HG03066 (cell line): ENCODE results near the gene PDE6A.
"Not testable (repeated sequence)": the region's sequence is repeated elsewhere in the genome, so short reads cannot be mapped to it uniquely, and the experiment has no call there.

Source experiments
- ATAC-seq: cut with Tn5 transposase; IDR thresholded peaks from one replicate; pipeline ENCODE4 v1.9.1; 2021; ENCODE audit warnings: low read depth; ENCODE audit not compliant: unreplicated experiment

PDE6A gene

DNA sequence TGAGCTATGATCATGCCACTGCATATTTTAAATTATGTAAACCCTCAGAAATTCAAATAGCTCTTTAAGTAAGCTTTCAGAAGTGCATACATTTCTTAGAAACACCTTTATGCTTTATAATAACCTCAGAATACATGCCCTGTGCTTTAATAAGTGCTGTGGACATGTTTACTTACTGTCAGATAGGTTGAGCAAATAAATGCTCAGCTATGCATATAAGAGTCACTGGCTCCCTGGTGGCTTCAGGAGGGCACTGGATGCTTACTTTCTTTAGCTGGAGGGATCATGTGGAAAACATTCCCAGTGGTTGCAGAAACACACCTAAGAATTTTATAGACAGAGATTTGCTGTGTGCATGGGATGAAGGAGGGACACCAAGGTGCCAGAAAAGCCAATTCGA is 74.4 kb downstream of the PDE6A start:
- ATAC-seq, result no peak

DNA sequence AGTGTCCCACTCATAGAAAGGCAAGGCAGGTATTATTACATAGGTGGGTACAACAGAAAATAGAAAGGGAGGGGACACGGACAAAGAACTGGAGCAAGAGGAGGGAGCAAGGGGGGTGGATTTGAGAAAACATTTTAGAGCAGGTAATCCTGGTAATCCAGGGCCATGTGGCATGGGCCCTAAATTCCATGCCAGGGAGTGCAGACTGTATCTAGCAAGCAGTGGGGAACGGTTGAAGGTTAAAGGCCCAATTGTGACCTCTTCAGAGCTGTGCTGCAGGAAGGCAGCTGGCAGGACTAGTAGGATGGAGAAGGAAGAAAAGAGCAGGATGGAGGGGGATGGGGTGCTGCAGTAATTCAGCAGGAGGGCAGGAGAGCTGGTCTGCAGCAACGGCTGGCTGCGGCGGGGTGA is 75.2 kb downstream of the PDE6A start:
- no peak for ATAC-seq

- ATAC-seq, result no peak
Measured at GRCh38 chr5:149865746-149866145, 78.8 kb downstream of the PDE6A start.

GRCh38 chr5:149863830-149864229 is 80.8 kb downstream of the PDE6A start:
- ATAC-seq, result no peak

DNA sequence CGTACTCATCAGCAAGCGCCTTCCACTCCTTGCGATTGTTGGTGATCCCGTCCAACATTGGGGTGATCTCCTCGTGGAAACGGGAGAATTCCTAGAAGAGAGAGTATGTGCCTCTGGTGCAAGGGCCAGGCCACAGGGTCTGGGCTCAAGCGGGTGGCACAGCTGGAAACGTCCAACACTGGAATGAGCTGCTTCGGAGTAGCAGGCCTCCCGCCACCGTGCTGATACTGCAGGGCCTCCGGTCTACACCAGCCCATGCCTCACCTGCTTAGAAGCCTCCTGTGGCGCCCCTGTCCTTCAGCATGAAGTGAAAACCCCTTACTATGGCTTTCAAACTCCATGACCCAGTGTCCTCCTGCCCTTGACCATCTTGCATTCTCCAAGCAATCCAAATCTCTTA is 81.4 kb downstream of the PDE6A start:
- ATAC-seq, result no peak

GRCh38 chr5:149860801-149861322 is 83.7 kb downstream of the PDE6A start:
- peak; percentile 74 for ATAC-seq

DNA sequence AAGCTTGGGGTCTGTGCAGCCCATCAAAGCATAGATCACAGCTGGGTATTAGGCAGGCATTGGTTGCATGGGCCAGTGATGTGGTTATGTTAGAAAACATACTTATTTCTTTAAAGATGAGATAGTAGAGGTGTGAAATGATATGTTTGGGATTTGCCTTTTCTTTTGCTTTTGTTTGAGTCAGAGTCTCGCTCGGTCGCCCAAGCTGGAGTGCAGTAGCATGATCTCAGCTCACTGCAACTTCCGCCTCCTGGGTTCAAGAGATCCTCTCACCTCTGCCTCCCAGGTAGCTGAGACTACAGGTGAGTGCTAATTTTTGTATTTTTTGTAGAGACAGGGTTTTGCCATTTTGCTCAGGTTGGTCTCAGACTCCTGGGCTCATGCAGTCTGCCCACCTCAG is 84.8 kb downstream of the PDE6A start:
- no peak for ATAC-seq

DNA sequence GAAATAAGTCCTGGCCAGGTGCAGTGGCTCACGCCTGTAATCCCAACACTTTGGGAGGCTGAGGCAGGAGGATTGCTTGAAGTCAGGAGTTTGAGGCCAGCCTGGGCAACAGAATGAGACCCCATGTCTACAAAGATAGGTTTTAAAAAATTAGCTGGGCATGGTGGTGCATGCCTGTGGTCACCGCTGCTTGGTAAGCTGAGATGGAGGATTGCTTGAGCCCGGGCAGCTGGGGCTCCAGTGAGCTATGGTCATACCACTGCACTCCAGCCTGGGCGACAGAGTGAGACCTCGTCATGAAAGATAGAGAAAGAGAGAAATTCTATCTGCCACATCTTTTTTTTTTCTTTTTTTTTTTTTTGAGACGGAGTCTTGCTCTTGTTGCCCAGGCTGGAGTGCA is 86.1 kb downstream of the PDE6A start:
- not testable (repeated sequence) for ATAC-seq

- ATAC-seq, result no peak
Measured at GRCh38 chr5:149857499-149857898, 87.1 kb downstream of the PDE6A start.

- no peak for ATAC-seq
Measured at GRCh38 chr5:149855366-149855765, 89.2 kb downstream of the PDE6A start.

GRCh38 chr5:149854866-149855265 is 89.7 kb downstream of the PDE6A start:
- no peak for ATAC-seq

DNA sequence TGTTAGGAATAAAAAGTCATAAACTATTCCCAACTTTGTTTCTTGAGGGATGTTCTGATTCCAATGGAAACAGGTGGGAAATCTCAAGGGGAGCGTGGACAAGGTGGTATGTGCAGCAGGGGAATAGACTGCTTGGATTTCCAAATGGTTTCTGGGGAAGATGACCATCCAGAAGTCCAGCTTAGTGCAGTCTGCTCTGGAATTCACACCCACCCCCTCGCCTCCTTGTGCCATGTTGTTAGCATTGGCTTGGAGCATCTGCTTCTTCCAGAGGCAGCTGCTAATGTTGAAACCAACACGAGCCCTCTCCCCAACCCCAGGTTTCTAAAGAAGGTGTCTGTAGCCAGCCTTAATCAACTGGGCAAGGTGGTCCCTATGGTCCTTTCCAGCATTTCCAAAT is 90.9 kb downstream of the PDE6A start:
- no peak for ATAC-seq

- no peak for ATAC-seq
Measured at GRCh38 chr5:149853331-149853648, 91.3 kb downstream of the PDE6A start.

- no peak for ATAC-seq
Measured at GRCh38 chr5:149852641-149853330, 91.8 kb downstream of the PDE6A start.

- no peak for ATAC-seq
Measured at GRCh38 chr5:149851211-149851610, 93.4 kb downstream of the PDE6A start.

DNA sequence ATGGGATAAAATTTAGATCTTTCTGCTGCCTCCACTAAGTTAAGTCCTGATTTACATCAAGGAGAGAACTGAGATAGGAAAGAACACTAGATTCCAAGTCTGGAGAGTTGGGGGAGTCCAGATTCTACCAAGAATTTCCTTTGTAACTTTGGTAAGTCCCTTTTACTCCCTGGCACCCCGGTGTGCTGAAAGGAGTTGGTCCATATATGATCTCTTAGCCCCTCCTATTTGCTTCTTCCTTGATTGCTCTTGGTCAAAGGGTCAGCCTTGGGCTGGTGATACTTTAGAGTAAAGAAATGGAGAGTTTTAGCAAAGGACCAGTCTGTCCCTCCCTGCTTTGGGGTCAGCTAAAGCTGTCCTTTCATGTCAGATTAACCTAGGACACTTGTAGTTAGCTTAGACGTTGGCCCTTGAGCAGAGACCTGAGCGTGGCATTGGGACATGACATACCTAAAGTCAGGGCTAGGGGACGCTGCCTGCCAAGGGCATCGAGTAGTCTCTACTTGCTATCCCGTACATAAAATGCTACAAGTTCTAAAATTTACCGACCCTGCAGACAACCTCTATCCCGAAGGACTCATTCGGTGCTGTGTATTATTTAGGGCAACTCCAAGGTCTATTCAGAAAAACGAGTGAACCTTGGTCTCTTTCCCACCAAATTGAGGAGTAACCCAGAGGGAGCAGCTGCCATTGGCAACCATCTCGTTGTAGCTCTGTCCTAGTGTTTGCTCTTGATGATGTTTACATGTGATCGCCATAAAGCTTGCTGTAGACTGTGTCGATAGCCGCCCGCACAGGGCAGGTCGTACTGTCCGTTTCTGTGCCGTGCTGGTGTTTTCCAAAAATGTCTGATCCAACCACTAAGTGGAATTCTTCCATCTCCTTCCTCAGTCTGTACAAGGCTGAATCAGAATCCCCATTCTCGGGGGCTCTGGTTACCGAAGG is 94.4 kb downstream of the PDE6A start:
- no peak for ATAC-seq

DNA sequence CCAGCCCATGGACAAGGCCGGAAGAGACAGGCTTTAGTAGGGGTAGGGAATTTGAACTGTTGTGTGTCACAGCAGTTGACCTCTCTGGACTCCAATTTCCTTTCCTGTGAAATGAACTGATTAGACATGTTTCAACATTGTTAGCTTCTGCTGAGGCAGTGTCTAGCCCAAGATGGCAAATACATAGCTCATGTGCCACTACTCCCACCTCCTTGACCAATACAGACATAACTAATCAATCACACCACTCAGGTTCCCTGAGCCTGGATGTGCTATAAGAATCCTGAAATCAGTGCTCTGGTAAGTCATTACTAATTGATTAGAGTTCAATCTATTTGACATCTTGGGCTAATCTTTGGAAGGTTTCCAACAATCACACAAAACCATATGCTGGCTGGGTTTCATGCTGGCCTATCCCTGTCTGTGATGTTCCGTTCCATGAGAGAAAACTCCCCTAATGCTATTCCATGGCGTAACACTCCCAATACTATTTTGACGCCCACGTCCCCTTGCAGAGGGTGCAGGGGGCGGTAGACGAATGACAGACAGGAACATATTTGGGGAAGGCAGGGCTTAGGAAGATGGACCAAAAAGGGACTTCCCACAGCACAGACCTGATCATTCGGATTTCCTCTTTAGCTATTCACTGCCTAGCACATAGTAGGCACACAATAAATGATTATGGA is 95.2 kb downstream of the PDE6A start:
- no peak for ATAC-seq

- ATAC-seq, result no peak
Measured at GRCh38 chr5:149847611-149848010, 97.0 kb downstream of the PDE6A start.

GRCh38 chr5:149846021-149846420 is 98.6 kb downstream of the PDE6A start:
- no peak for ATAC-seq

DNA sequence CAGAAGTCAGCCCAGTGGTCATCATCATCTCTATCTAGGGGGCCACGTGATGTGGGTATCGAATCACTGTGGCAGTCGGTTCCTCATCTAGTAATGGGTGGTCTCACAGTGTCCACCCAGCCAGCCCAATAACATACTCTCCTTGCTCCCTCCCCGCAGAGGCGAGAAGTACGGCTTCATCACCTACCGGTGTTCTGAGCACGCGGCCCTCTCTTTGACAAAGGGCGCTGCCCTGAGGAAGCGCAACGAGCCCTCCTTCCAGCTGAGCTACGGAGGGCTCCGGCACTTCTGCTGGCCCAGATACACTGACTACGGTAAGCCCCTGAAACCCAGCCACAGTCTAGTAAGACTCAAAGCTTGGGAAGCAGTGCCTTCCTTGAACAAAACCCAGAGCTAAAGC is 99.0 kb downstream of the PDE6A start:
- no peak for ATAC-seq
